DMS79 treated with DMSO at 0.1 percent for 48 hours (cell line): ENCODE results near the gene TBC1D1.
A peak's percentile ranks its signal among the peaks of the same experiment; 100 is the strongest.

Experiments used
- DNase-seq: peaks from one replicate; lab custom pipeline; 2025; lab: John Stamatoyannopoulos, UW

Gene TBC1D1

GRCh38 chr4:37924946-37925345 is 34.1 kb downstream of the TBC1D1 start:
- no peak for DNase-seq

- no peak for DNase-seq
Observed at GRCh38 chr4:37927434-37927833, 36.5 kb downstream of the TBC1D1 start.

GRCh38 chr4:37928426-37929416 is 37.8 kb downstream of the TBC1D1 start:
- no peak for DNase-seq

- DNase-seq = no peak
Observed at GRCh38 chr4:37934096-37934495, 43.2 kb downstream of the TBC1D1 start.

GRCh38 chr4:37934609-37935008 is 43.7 kb downstream of the TBC1D1 start:
- no peak for DNase-seq

- DNase-seq = no peak
Observed at GRCh38 chr4:37935026-37935425, 44.1 kb downstream of the TBC1D1 start.

GRCh38 chr4:37936889-37937498 is 46.1 kb downstream of the TBC1D1 start:
- no peak for DNase-seq

GRCh38 chr4:37938208-37938607 is 47.3 kb downstream of the TBC1D1 start:
- DNase-seq = no peak

GRCh38 chr4:37946503-37947179 is 55.8 kb downstream of the TBC1D1 start:
- no peak for DNase-seq

GRCh38 chr4:37948542-37948941 is 57.7 kb downstream of the TBC1D1 start:
- no peak for DNase-seq

- no peak for DNase-seq
Observed at GRCh38 chr4:37949636-37950426, 58.9 kb downstream of the TBC1D1 start.

GRCh38 chr4:37951461-37952352 is 60.8 kb downstream of the TBC1D1 start:
- no peak for DNase-seq

- DNase-seq = no peak
Observed at GRCh38 chr4:37953156-37953555, 62.3 kb downstream of the TBC1D1 start.

GRCh38 chr4:37953620-37954293 is 62.9 kb downstream of the TBC1D1 start:
- DNase-seq = no peak

GRCh38 chr4:37956941-37957340 is 66.1 kb downstream of the TBC1D1 start:
- no peak for DNase-seq

- no peak for DNase-seq
Observed at GRCh38 chr4:37958932-37959331, 68.0 kb downstream of the TBC1D1 start.

GRCh38 chr4:37960098-37960497 is 69.2 kb downstream of the TBC1D1 start, which contains the start of gene PTTG2:
Gene PTTG2, plus strand, starts transcription at chr4:37960398. Its CDS starts 37 bp downstream, at chr4:37960435.
- no peak for DNase-seq

- no peak for DNase-seq
Observed at GRCh38 chr4:37960679-37961450, 70.0 kb downstream of the TBC1D1 start.

GRCh38 chr4:37964734-37965457 is 74.0 kb downstream of the TBC1D1 start:
- DNase-seq = peak; percentile 71
